Measurements from ENCODE around the gene HLTF. TPM values are rescaled to one million over a fixed set of nuclear protein-coding genes. Genes with fewer than 3 reads are reported as not detected.

HLTF gene
- total and polyA plus RNA-seq, 2 of the 13 experiments (the other 11 are each of a cell fraction or from before 2014, with no cell fraction given): 12.0 to 22.9 TPM

- TF ChIP-seq RERE (CRISPR knock-in tag; IDR thresholded peaks at IDR 0.05; ENCODE audit: low read depth) (no peak), MEF2D (CRISPR knock-in tag; IDR thresholded peaks at IDR 0.05) (peak; percentile 81), RAD51 (IDR thresholded peaks at IDR 0.05; ENCODE audit: borderline replicate concordance) (no peak), ZNF251 (CRISPR knock-in tag; IDR thresholded peaks at IDR 0.05) (no peak), ZNF17 (CRISPR knock-in tag; IDR thresholded peaks at IDR 0.05) (no peak; the same call in 1 of the 2 replicates), LCORL (IDR thresholded peaks at IDR 0.05) (no peak), LCORL (CRISPR knock-in tag; IDR thresholded peaks at IDR 0.05) (no peak), DMAP1 (CRISPR knock-in tag; IDR thresholded peaks at IDR 0.05) (peak; percentile 71), ZSCAN22 (CRISPR knock-in tag; IDR thresholded peaks at IDR 0.05) (peak; percentile 53; the same call in 1 of the 2 replicates), SNRNP70 (IDR thresholded peaks at IDR 0.05; ENCODE audit: low read depth, low read length) (no peak), PHF5A (CRISPR knock-in tag; IDR thresholded peaks at IDR 0.05; ENCODE audit: low read depth, unreplicated experiment) (no peak), NFKBIZ (CRISPR knock-in tag; IDR thresholded peaks at IDR 0.05) (peak; percentile 69; the same call in 1 of the 2 replicates)
- TF ChIP-seq, protein P1, sequence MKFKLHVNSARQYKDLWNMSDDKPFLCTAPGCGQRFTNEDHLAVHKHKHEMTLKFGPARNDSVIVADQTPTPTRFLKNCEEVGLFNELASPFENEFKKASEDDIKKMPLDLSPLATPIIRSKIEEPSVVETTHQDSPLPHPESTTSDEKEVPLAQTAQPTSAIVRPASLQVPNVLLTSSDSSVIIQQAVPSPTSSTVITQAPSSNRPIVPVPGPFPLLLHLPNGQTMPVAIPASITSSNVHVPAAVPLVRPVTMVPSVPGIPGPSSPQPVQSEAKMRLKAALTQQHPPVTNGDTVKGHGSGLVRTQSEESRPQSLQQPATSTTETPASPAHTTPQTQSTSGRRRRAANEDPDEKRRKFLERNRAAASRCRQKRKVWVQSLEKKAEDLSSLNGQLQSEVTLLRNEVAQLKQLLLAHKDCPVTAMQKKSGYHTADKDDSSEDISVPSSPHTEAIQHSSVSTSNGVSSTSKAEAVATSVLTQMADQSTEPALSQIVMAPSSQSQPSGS (CRISPR knock-in tag; IDR thresholded peaks at IDR 0.05): peak; percentile 73; the same call in 1 of the 2 replicates
- TF ChIP-seq, protein P2, sequence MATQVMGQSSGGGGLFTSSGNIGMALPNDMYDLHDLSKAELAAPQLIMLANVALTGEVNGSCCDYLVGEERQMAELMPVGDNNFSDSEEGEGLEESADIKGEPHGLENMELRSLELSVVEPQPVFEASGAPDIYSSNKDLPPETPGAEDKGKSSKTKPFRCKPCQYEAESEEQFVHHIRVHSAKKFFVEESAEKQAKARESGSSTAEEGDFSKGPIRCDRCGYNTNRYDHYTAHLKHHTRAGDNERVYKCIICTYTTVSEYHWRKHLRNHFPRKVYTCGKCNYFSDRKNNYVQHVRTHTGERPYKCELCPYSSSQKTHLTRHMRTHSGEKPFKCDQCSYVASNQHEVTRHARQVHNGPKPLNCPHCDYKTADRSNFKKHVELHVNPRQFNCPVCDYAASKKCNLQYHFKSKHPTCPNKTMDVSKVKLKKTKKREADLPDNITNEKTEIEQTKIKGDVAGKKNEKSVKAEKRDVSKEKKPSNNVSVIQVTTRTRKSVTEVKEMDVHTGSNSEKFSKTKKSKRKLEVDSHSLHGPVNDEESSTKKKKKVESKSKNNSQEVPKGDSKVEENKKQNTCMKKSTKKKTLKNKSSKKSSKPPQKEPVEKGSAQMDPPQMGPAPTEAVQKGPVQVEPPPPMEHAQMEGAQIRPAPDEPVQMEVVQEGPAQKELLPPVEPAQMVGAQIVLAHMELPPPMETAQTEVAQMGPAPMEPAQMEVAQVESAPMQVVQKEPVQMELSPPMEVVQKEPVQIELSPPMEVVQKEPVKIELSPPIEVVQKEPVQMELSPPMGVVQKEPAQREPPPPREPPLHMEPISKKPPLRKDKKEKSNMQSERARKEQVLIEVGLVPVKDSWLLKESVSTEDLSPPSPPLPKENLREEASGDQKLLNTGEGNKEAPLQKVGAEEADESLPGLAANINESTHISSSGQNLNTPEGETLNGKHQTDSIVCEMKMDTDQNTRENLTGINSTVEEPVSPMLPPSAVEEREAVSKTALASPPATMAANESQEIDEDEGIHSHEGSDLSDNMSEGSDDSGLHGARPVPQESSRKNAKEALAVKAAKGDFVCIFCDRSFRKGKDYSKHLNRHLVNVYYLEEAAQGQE (IDR thresholded peaks at IDR 0.05; ENCODE audit: borderline replicate concordance in 1 of 2, low read depth in 1 of 2, low read length in 2 of 2): no peak
- TF ChIP-seq, protein P3, sequence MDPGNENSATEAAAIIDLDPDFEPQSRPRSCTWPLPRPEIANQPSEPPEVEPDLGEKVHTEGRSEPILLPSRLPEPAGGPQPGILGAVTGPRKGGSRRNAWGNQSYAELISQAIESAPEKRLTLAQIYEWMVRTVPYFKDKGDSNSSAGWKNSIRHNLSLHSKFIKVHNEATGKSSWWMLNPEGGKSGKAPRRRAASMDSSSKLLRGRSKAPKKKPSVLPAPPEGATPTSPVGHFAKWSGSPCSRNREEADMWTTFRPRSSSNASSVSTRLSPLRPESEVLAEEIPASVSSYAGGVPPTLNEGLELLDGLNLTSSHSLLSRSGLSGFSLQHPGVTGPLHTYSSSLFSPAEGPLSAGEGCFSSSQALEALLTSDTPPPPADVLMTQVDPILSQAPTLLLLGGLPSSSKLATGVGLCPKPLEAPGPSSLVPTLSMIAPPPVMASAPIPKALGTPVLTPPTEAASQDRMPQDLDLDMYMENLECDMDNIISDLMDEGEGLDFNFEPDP (CRISPR knock-in tag; conservative IDR thresholded peaks at IDR 0.05): no peak
- TF ChIP-seq, protein P4, sequence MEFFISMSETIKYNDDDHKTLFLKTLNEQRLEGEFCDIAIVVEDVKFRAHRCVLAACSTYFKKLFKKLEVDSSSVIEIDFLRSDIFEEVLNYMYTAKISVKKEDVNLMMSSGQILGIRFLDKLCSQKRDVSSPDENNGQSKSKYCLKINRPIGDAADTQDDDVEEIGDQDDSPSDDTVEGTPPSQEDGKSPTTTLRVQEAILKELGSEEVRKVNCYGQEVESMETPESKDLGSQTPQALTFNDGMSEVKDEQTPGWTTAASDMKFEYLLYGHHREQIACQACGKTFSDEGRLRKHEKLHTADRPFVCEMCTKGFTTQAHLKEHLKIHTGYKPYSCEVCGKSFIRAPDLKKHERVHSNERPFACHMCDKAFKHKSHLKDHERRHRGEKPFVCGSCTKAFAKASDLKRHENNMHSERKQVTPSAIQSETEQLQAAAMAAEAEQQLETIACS (CRISPR knock-in tag; IDR thresholded peaks at IDR 0.05): peak; percentile 70
These were observed at the start of gene HLTF (continued) for GRCh38 chr3:149086232-149086988.
